Pancreas (tissue), 10 donors: ENCODE measurements around the gene FLACC1. TPM values are rescaled to one million over a fixed set of nuclear protein-coding genes. Genes with fewer than 3 reads are reported as not detected.

Source experiments
- ATAC-seq, 4 donors: fragments of 200-7000 bp; cut with Tn5 transposase; one replicate each; pipeline versions ENCODE4 v1.8.0 to v1.9.1; 2020; ENCODE audit warnings: mild to moderate bottlenecking in 4 of 4, moderate library complexity in 4 of 4
- DNase-seq, 6 donors: peaks; one replicate each; pipeline ENCODE4 v3.0.0-alpha.2; 2020
- FAIRE-seq: peaks from 2 replicates; lab custom pipeline; 2012; peaks lifted over from hg19 to GRCh38; lab: Jason Lieb, UNC
- H3K27ac ChIP-seq, 4 donors: fragments of 200-600 bp; sonication (generic); 1 replicate in 3 of 4; 2 replicates in 1 of 4; pipeline versions ENCODE4 v1.5.0 to v1.8.0; 2020
- H3K27me3 ChIP-seq, 4 donors: fragments of 200-600 bp; one replicate each; pipeline ENCODE4 v1.8.0; 2021
- H3K36me3 ChIP-seq, 3 donors: fragments of 200-600 bp; sonication (generic) in 1 of 3; one replicate each; pipeline versions ENCODE4 v1.5.0 to v1.8.0; 2020 to 2021
- H3K4me1 ChIP-seq, 3 donors: fragments of 200-600 bp; one replicate each; pipeline ENCODE4 v1.8.0; 2021
- H3K4me3 ChIP-seq, 4 donors: fragments of 200-600 bp; sonication (generic) in 2 of 4; one replicate each; pipeline versions ENCODE4 v1.5.0 to v1.8.0; 2020 to 2021
- H3K9me3 ChIP-seq, 4 donors: fragments of 200-600 bp; one replicate each; pipeline ENCODE4 v1.8.0; 2021
- CTCF ChIP-seq, 4 donors: fragments of 200-600 bp; sonication (generic) in 3 of 4; IDR thresholded peaks; one replicate each; pipeline versions ENCODE4 v1.5.0 to v1.8.0; 2021; ENCODE audit warnings: antibody characterized with exemption in 4 of 4
- WGBS, 2 donors: extraction: QIAGEN DNeasy Blood & Tissue Kit; methylation state at CpG; one replicate each; pipeline ENCODE4 v1.1.7; 2013; 5-methylcytosine and 5-hydroxymethylcytosine counted together
- intact Hi-C, 3 donors: fragments of 100-400 bp; cut with DNase I; formaldehyde crosslinking; loops; one replicate each; pipeline versions ENCODE4 v1.11.1 to v1.14.2; 2022
- polyA plus RNA-seq, 2 donors: library from polyadenylated mRNA; stranded (reverse); fragments of 200-250 nt; gene quantifications; one replicate each; pipeline ENCODE4 v1.2.3, GENCODE V29; 2013
- total RNA-seq, 6 donors: library from RNA; stranded (reverse); fragmentation: NEBNext Ultra II Directional in 4 of 6; extraction: Animal tissue kit (Norgen Biotek cat#: 25700) in 4 of 6; gene quantifications; one replicate each; pipeline versions ENCODE4 v1.2.1 to v1.2.4, GENCODE V29; 2021 to 2023
- donor health status: healthy with polysubstance abuse.
- donor health status: DM: no; HTN: no; CAD: no; lungs with moderate emphysema.
- donor health status: DM: no; HTN: no; CAD: no.
- donor health status: control.
- donor health status: control.
- donor health status: Bipolar disorder and iron deficiency.
- donor health status: DM: yes; HTN: yes; CAD: no.
- donor health status: DM: no; HTN: no; CAD: no.
- donor health status: DM: no; HTN: no; CAD: no.
- donor health status: DM: yes; HTN: yes; CAD: no.

The FLACC1 gene
- total and polyA plus RNA-seq, 8 donors: 0.28 to 1.2 (median 0.53) TPM

DNA sequence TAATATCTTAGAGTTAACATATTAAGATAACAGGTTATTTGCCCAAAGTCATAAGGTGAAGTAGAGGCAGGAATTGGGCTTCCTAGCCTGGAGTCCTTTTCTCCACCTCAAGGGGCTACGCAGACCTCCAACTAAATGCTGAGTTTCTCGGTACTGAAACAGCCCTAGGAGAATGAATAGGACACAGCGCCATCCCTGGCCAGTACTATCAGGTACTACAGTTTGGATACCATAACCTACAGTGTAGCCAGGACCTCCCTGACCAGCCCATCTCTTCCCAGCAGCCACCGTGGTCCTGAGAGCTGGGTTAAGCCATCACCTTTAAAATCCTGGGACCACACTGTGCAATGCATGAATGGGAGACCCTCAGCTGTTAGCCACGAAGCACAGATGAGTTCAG, 81.2 kb downstream of the FLACC1 start:
- no peak overlapping the region for H3K27ac ChIP-seq
- H3K4me1 ChIP-seq: no peaks in the 10 kb centered on the region
- H3K27me3 ChIP-seq: no peaks in the 10 kb centered on the region
- ATAC-seq (no peak), DNase-seq (no peak), FAIRE-seq (no peak)
- H3K9me3 ChIP-seq: no peaks in the 10 kb centered on the region
- WGBS, 2 donors: 84 to 86% methylated on average over 5 of the region's 5 CpGs
- intact Hi-C loops: no loop called here
- no peak overlapping the region for H3K4me3 ChIP-seq
- no peak for TF ChIP-seq CTCF (IDR thresholded peaks at IDR 0.05)
- peaks cover 0 to 21% (median 8%) of the 10 kb centered on the region in 3 donors for H3K36me3 ChIP-seq

DNA sequence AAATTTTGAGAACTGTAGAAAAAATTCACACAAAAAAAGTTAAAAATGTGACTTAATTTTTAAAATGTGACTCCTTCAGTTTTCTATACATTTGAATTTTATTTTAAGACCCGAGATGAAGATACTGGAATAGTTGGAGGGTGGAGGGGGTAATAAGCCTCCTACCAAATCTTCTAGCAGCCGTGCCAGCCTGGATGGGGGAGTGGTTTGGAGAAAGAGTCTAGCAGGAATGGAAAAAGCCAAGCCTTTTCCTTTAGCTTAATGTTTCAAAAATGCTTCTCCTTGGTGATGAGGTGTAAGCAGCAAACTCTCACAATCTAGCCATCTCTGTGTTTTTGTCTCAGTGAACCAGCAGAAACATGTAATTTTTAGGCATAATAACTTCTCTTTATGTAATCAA, 82.1 kb downstream of the FLACC1 start:
- peaks cover 0 to 21% (median 8%) of the 10 kb centered on the region in 3 donors for H3K36me3 ChIP-seq

GRCh38 chr2:201273330-201273983, 83.7 kb downstream of the FLACC1 start:
- FAIRE-seq (no peak), DNase-seq (no peak), ATAC-seq (no peak)
- no peaks in the 10 kb centered on the region for H3K27me3 ChIP-seq
- no peak overlapping the region for H3K27ac ChIP-seq
- TF ChIP-seq CTCF (IDR thresholded peaks at IDR 0.05): no peak
- 86 to 90% methylated on average over 9 of the region's 9 CpGs for WGBS, 2 donors
- no peak overlapping the region for H3K4me3 ChIP-seq
- no peaks in the 10 kb centered on the region for H3K9me3 ChIP-seq
- no peaks in the 10 kb centered on the region for H3K4me1 ChIP-seq
- H3K36me3 ChIP-seq: peaks cover 0 to 21% (median 8%) of the 10 kb centered on the region in 3 donors
- intact Hi-C loops: no loop called here

More for the DNA sequence above, 82.1 kb downstream of the FLACC1 start:
- TF ChIP-seq CTCF (IDR thresholded peaks at IDR 0.05): no peak
- Histone ChIP-seq H3K9me3 (no peaks in the 10 kb centered on the region), H3K27ac (no peak overlapping the region), H3K4me3 (no peak overlapping the region), H3K4me1 (no peaks in the 10 kb centered on the region), H3K27me3 (no peaks in the 10 kb centered on the region)
- ATAC-seq (no peak), DNase-seq (no peak), FAIRE-seq (no peak)
- intact Hi-C loops: no loop called here
- 95 to 96% methylated on average over 2 of the region's 2 CpGs for WGBS, 2 donors

GRCh38 chr2:201271917-201272316, 85.2 kb downstream of the FLACC1 start:
- ATAC-seq (no peak), FAIRE-seq (no peak), DNase-seq (no peak)
- intact Hi-C loops: no loop called here
- Histone ChIP-seq H3K36me3 (peaks cover 0 to 17% (median 8%) of the 10 kb centered on the region in 3 donors), H3K27ac (no peak overlapping the region), H3K9me3 (no peaks in the 10 kb centered on the region), H3K4me1 (no peaks in the 10 kb centered on the region), H3K4me3 (no peak overlapping the region), H3K27me3 (no peaks in the 10 kb centered on the region)
- WGBS, 2 donors: 89 to 90% methylated on average over 2 of the region's 2 CpGs
- no peak for TF ChIP-seq CTCF (IDR thresholded peaks at IDR 0.05)

- DNase-seq: no peak
- no peak for FAIRE-seq
- H3K4me1 ChIP-seq: no peaks in the 10 kb centered on the region
- H3K36me3 ChIP-seq: peaks cover 0 to 13% (median under 1%) of the 10 kb centered on the region in 3 donors
- no peak overlapping the region for H3K4me3 ChIP-seq
- no peak for ATAC-seq
- no peak overlapping the region for H3K27ac ChIP-seq
- no peak for TF ChIP-seq CTCF (IDR thresholded peaks at IDR 0.05)
- intact Hi-C loops: no loop called here
- 87 to 97% methylated on average over 9 of the region's 9 CpGs for WGBS, 2 donors
- no peaks in the 10 kb centered on the region for H3K27me3 ChIP-seq
- no peaks in the 10 kb centered on the region for H3K9me3 ChIP-seq
Observed at GRCh38 chr2:201270293-201271001, 86.7 kb downstream of the FLACC1 start.
